H1 (cell line): ENCODE data around the gene MAST2. TPM values are rescaled to one million over a fixed set of nuclear protein-coding genes. Genes with fewer than 3 reads are reported as not detected.

ENCODE experiments used
- CTCF ChIA-PET: fragments of 300-600 bp; sonication (Branson Sonifier 250); formaldehyde crosslinking; loops from one replicate; lab custom pipeline; 2021; ENCODE audit not compliant: partially characterized antibody; lab: Charles Lee
- POLR2A ChIA-PET: fragments of 300-600 bp; sonication (Branson Sonifier 250); formaldehyde crosslinking; loops from one replicate; lab custom pipeline; 2021; ENCODE audit warnings: inconsistent platforms; ENCODE audit not compliant: partially characterized antibody; lab: Charles Lee
- DNase-seq, 2 experiments: peaks; one replicate each; pipeline versions ENCODE4 v3.0.0 to v3.0.0-alpha.2; 2010 to 2022; ENCODE audit warnings: low spot score in 2 of 2, low read depth in 1 of 2, mixed read lengths in 1 of 2
- FAIRE-seq: peaks from 2 replicates; lab custom pipeline; 2011; peaks lifted over from hg19 to GRCh38; lab: Jason Lieb, UNC
- H2AFZ ChIP-seq: 2 replicates; pipeline ENCODE4 v1.8.1; 2012; ENCODE audit warnings: low read length, inconsistent platforms
- H2AK5ac ChIP-seq: 2 replicates; pipeline ENCODE4 v1.6.1; 2013; ENCODE audit warnings: low read depth, low read length
- H2BK120ac ChIP-seq: replicated peaks from 2 replicates; pipeline ENCODE3; 2013; ENCODE audit warnings: low read depth, low read length, inconsistent platforms
- H2BK12ac ChIP-seq: 2 replicates; pipeline ENCODE4 v1.6.1; 2013; ENCODE audit warnings: low read depth, low read length
- H2BK15ac ChIP-seq: 2 replicates; pipeline ENCODE4 v1.6.1; 2013; ENCODE audit warnings: low read length
- H2BK20ac ChIP-seq: 2 replicates; pipeline ENCODE4 v1.6.1; 2013; ENCODE audit warnings: low read length
- H2BK5ac ChIP-seq: 2 replicates; pipeline ENCODE4 v1.6.1; 2013; ENCODE audit warnings: low read depth, low read length
- H3K14ac ChIP-seq: 2 replicates; pipeline ENCODE4 v1.6.1; 2013; ENCODE audit warnings: inconsistent platforms; ENCODE audit not compliant: insufficient read length
- H3K18ac ChIP-seq: 2 replicates; pipeline ENCODE4 v1.6.1; 2013; ENCODE audit warnings: low read length; ENCODE audit errors: extremely low read depth
- H3K23ac ChIP-seq: 2 replicates; pipeline ENCODE4 v1.6.1; 2013; ENCODE audit warnings: inconsistent platforms; ENCODE audit not compliant: insufficient read length
- H3K23me2 ChIP-seq: 2 replicates; pipeline ENCODE4 v1.6.1; 2013; ENCODE audit warnings: low read depth, low read length
- H3K27ac ChIP-seq: 2 replicates; pipeline ENCODE4 v1.6.1; 2011; ENCODE audit warnings: low read depth, low read length, inconsistent platforms
- H3K27me3 ChIP-seq, 4 experiments: replicated peaks in 1 of 4; 1 replicate in 1 of 4; 2 replicates in 3 of 4; pipeline versions ENCODE4 v1.6.1 to v1.8.1; 2011 to 2013; ENCODE audit warnings: low read length in 3 of 4, mild to moderate bottlenecking in 3 of 4, inconsistent platforms in 2 of 4, mixed read lengths in 2 of 4, moderate library complexity in 1 of 4; ENCODE audit not compliant: control insufficient read depth in 3 of 4, insufficient read depth in 3 of 4; ENCODE audit errors: extremely low read depth in 1 of 4
- H3K36me3 ChIP-seq, 4 experiments: 2 replicates each; pipeline versions ENCODE4 v1.6.1 to v1.8.1; 2011 to 2013; ENCODE audit warnings: mild to moderate bottlenecking in 4 of 4, low read length in 3 of 4, moderate library complexity in 2 of 4, control low read depth in 1 of 4, inconsistent platforms in 1 of 4; ENCODE audit not compliant: insufficient read depth in 4 of 4, control insufficient read depth in 2 of 4
- H3K4ac ChIP-seq: replicated peaks from 2 replicates; pipeline ENCODE3; 2013; ENCODE audit warnings: low read length, low read depth, mixed read lengths, inconsistent platforms; ENCODE audit not compliant: insufficient read length
- H3K4me1 ChIP-seq, 4 experiments: replicated peaks in 1 of 4; 1 replicate in 1 of 4; 2 replicates in 3 of 4; pipeline versions ENCODE4 v1.6.1 to v1.8.1; 2011 to 2013; ENCODE audit warnings: low read length in 3 of 4, inconsistent platforms in 2 of 4, mixed read lengths in 1 of 4; ENCODE audit not compliant: insufficient read depth in 4 of 4, control insufficient read depth in 3 of 4
- H3K4me2 ChIP-seq, 2 experiments: 2 replicates each; pipeline versions ENCODE4 v1.6.1 to v1.8.1; 2011 to 2013; ENCODE audit warnings: low read depth in 2 of 2, low read length in 2 of 2, control low read depth in 1 of 2, inconsistent platforms in 1 of 2, mild to moderate bottlenecking in 1 of 2; ENCODE audit not compliant: insufficient read depth in 1 of 2
- H3K4me3 ChIP-seq, 4 experiments: fragments of 200-600, 300-600 bp in 1 of 4; sonication (generic), shearing (Covaris generic), sonication (Bioruptor Twin) in 1 of 4; 2 replicates each; pipeline versions ENCODE4 v1.5.1 to v1.8.1; 2011 to 2016; ENCODE audit warnings: low read length in 4 of 4, low read depth in 3 of 4, control low read depth in 2 of 4, inconsistent platforms in 2 of 4, mild to moderate bottlenecking in 2 of 4, mixed read lengths in 1 of 4, moderate library complexity in 1 of 4; ENCODE audit not compliant: insufficient read depth in 2 of 4; ENCODE audit errors: extremely low read depth in 1 of 4
- H3K56ac ChIP-seq: replicated peaks from 2 replicates; pipeline ENCODE3; 2013; ENCODE audit warnings: low read depth, mild to moderate bottlenecking, mixed read lengths, low read length, inconsistent platforms; ENCODE audit not compliant: insufficient read length
- H3K79me1 ChIP-seq: 2 replicates; pipeline ENCODE4 v1.6.1; 2013; ENCODE audit warnings: low read depth, low read length, control low read depth
- H3K79me2 ChIP-seq, 2 experiments: 2 replicates each; pipeline versions ENCODE4 v1.6.1 to v1.8.1; 2012 to 2013; ENCODE audit warnings: low read length in 2 of 2, mild to moderate bottlenecking in 2 of 2, inconsistent platforms in 1 of 2; ENCODE audit not compliant: insufficient read depth in 2 of 2, control insufficient read depth in 1 of 2
- H3K9ac ChIP-seq, 4 experiments: replicated peaks in 1 of 4; 1 replicate in 1 of 4; 2 replicates in 3 of 4; pipeline versions ENCODE4 v1.6.1 to v1.8.1; 2011 to 2013; ENCODE audit warnings: low read depth in 3 of 4, low read length in 3 of 4, control low read depth in 2 of 4, mild to moderate bottlenecking in 2 of 4, moderate library complexity in 2 of 4, inconsistent platforms in 1 of 4; ENCODE audit errors: extremely low read depth in 1 of 4
- H3K9me3 ChIP-seq, 2 experiments: 2 replicates each; pipeline versions ENCODE4 v1.6.1 to v1.8.1; 2012 to 2013; ENCODE audit warnings: mild to moderate bottlenecking in 2 of 2, moderate library complexity in 2 of 2, control low read depth in 1 of 2, inconsistent platforms in 1 of 2, low read depth in 1 of 2, low read length in 1 of 2, mixed read lengths in 1 of 2; ENCODE audit not compliant: insufficient read depth in 2 of 2
- H4K20me1 ChIP-seq, 2 experiments: replicated peaks in 1 of 2; 2 replicates each; pipeline versions ENCODE3 to v1.8.1; 2011 to 2013; ENCODE audit warnings: inconsistent platforms in 2 of 2, low read length in 2 of 2, mild to moderate bottlenecking in 1 of 2; ENCODE audit not compliant: insufficient read depth in 2 of 2, control insufficient read depth in 1 of 2
- H4K5ac ChIP-seq: 2 replicates; pipeline ENCODE4 v1.6.1; 2013; ENCODE audit warnings: low read length, low read depth, mixed read lengths, inconsistent platforms; ENCODE audit not compliant: insufficient read length
- H4K8ac ChIP-seq: 2 replicates; pipeline ENCODE4 v1.8.0; 2013; ENCODE audit warnings: mild to moderate bottlenecking, moderate library complexity, low read length, inconsistent platforms; ENCODE audit not compliant: insufficient read depth; ENCODE audit errors: extremely low read depth
- H4K91ac ChIP-seq: replicated peaks from 2 replicates; pipeline ENCODE3; 2013; ENCODE audit warnings: low read length, mixed read lengths, inconsistent platforms; ENCODE audit not compliant: insufficient read length
- CBX5 ChIP-seq: fragments of 300-800, 300-1000 bp; sonication (generic); IDR thresholded peaks from 2 replicates; pipeline ENCODE4 v1.7.1; 2016; ENCODE audit warnings: antibody characterized with exemption, low read length, low read depth
- EGR1 ChIP-seq: IDR thresholded peaks from 2 replicates; pipeline ENCODE4 v1.6.1; 2011; ENCODE audit warnings: low read depth, low read length, borderline replicate concordance
- NANOG ChIP-seq: IDR thresholded peaks from 2 replicates; pipeline ENCODE4 v1.6.1; 2011; ENCODE audit warnings: low read length, low read depth, mild to moderate bottlenecking, inconsistent platforms; ENCODE audit not compliant: insufficient read depth, poor library complexity, severe bottlenecking
- RNF2 ChIP-seq: fragments of 200-900, 300-1000 bp; sonication (generic); IDR thresholded peaks from 2 replicates; pipeline ENCODE4 v1.7.1; 2016; ENCODE audit warnings: borderline replicate concordance, low read depth, mild to moderate bottlenecking, antibody characterized with exemption, low read length; ENCODE audit not compliant: poor library complexity, severe bottlenecking; ENCODE audit errors: missing control alignments
- SIX5 ChIP-seq: IDR thresholded peaks from 2 replicates; pipeline ENCODE4 v1.6.1; 2011; ENCODE audit warnings: mild to moderate bottlenecking, low read depth, low read length
- SP4 ChIP-seq: IDR thresholded peaks from 2 replicates; pipeline ENCODE4 v1.6.1; 2012; ENCODE audit warnings: low read length, inconsistent platforms
- TCF12 ChIP-seq: IDR thresholded peaks from 2 replicates; pipeline ENCODE4 v1.6.1; 2011; ENCODE audit warnings: low read depth, mild to moderate bottlenecking, low read length
- TEAD4 ChIP-seq: IDR thresholded peaks from 2 replicates; pipeline ENCODE4 v1.6.1; 2012; ENCODE audit warnings: low read depth, low read length, inconsistent platforms, mixed read lengths
- WGBS, 2 experiments: shearing (Covaris generic) in 1 of 2; methylation state at CpG; one replicate each; pipeline versions ENCODE4 v1.1.6 to v1.1.7; 2013 to 2015; ENCODE audit warnings: low lambda C conversion rate in 2 of 2, mixed read lengths in 2 of 2, inconsistent platforms in 1 of 2, low coverage in 1 of 2, missing lambda C conversion rate in 1 of 2; ENCODE audit not compliant: insufficient replicate concordance in 2 of 2, insufficient coverage in 1 of 2, insufficient read length in 1 of 2; ENCODE audit errors: extremely low coverage in 1 of 2, missing lambda C conversion rate in 1 of 2; 5-methylcytosine and 5-hydroxymethylcytosine counted together
- polyA plus RNA-seq, 7 experiments: library from polyadenylated mRNA; depleted of rRNA in 3 of 7; stranded (reverse) in 5 of 7; unstranded in 2 of 7; fragments of >200 nt in 5 of 7; fragments of 200-250 nt in 2 of 7; gene quantifications; 1 replicate in 5 of 7; 2 replicates in 1 of 7; 4 replicates in 1 of 7; pipeline versions ENCODE4 v1.2.1 to v1.2.3, GENCODE V29; 2011 to 2013; ENCODE audit warnings: missing spikeins in 2 of 7, mixed read lengths in 2 of 7
- total RNA-seq: library from RNA; stranded (reverse); fragmentation: NEBNext Ultra II Directional; extraction: Animal tissue kit (Norgen Biotek cat#: 25700); gene quantifications from 2 replicates; pipeline ENCODE4 v1.2.1, GENCODE V29; 2021

MAST2 gene
- total and polyA plus RNA-seq, 2 of the 8 experiments (the other 6 are each of a cell fraction or from before 2014, with no cell fraction given): 20.5 to 35.4 TPM

- DNase-seq (no peak), FAIRE-seq (peak; percentile 57)
- Histone ChIP-seq H3K4me2 (no peak overlapping the region), H3K79me1 (no peaks in the 10 kb centered on the region; the same call in 1 of the 2 replicates), H4K20me1 (peaks cover 0 to 2% of the 10 kb centered on the region in 2 experiments), H2BK15ac (no peak overlapping the region), H3K9ac (no peak overlapping the region), H3K36me3 (no peaks in the 10 kb centered on the region), H2AFZ (no peak overlapping the region), H3K27me3 (no peaks in the 10 kb centered on the region), H3K4me3 (no peak overlapping the region), H2BK120ac (no peak overlapping the region), H2BK5ac (no peak overlapping the region), H3K23ac (no peak overlapping the region), H3K4me1 (no peaks in the 10 kb centered on the region), H4K91ac (no peak overlapping the region), H3K23me2 (no peaks in the 10 kb centered on the region), H4K5ac (no peak overlapping the region), H3K56ac (no peak overlapping the region), H3K9me3 (no peaks in the 10 kb centered on the region), H3K4ac (no peak overlapping the region), H4K8ac (no peak overlapping the region), H3K27ac (no peak overlapping the region), H2BK12ac (no peak overlapping the region), H3K79me2 (0 out of 4 replicates have a peak, but pooled peaks cover 0 to 2% of the 10 kb centered on the region in 2 experiments), H2AK5ac (no peak overlapping the region), H2BK20ac (no peak overlapping the region), H3K14ac (no peak overlapping the region), H3K18ac (no peak overlapping the region)
- 71% methylated on average over 1 of the region's 1 CpG; no CpG with 5 or more reads in 1 of the 2 experiments for WGBS, 2 experiments
- ChIA-PET POLR2A (interaction anchor here (1.2 kb wide), 1 partner anchor 45 kb away, joined by 3 read pairs; no protein-coding TSS in a partner anchor), CTCF (interaction anchor here (0.6 kb wide), 2 partner anchors 49 to 140 kb away, joined by 3 read pairs; no protein-coding TSS in a partner anchor)
- TF ChIP-seq NANOG (no peak), TCF12 (no peak), CBX5 (no peak), TEAD4 (no peak), RNF2 (no peak), SP4 (no peak), EGR1 (no peak), SIX5 (no peak)
Measured at GRCh38 chr1:46084553-46085451, 281.4 kb downstream of the MAST2 start.
